Naive thymus-derived CD4-positive, alpha-beta T cell (primary cell): ENCODE results near the gene VWA5B2. TPM values are rescaled to one million over a fixed set of nuclear protein-coding genes. Genes with fewer than 3 reads are reported as not detected.

Experiments
- ATAC-seq: fragments of 150-1000 bp; cut with Tn5 transposase; 2 replicates; pipeline ENCODE4 v1.10.0; 2021; ENCODE audit warnings: mild to moderate bottlenecking, moderate library complexity
- CTCF ChIA-PET: fragments of 350-600 bp; sonication (Branson Sonifier 250); formaldehyde crosslinking; loops from one replicate; lab custom pipeline; 2021; ENCODE audit warnings: antibody characterized with exemption; lab: Charles Lee
- POLR2A ChIA-PET: fragments of 350-600 bp; sonication (Branson Sonifier 250); formaldehyde crosslinking; loops from one replicate; lab custom pipeline; 2021; ENCODE audit warnings: antibody characterized with exemption, inconsistent platforms; lab: Charles Lee
- DNase-seq, 9 donors: peaks; one replicate each; pipeline versions ENCODE4 v3.0.0 to v3.0.0-alpha.2; 2020 to 2022; ENCODE audit warnings: mixed read lengths in 1 of 9
- H3K27ac ChIP-seq: one replicate; pipeline ENCODE4 v1.7.0; 2013; ENCODE audit warnings: mild to moderate bottlenecking, low read depth, low read length, moderate library complexity
- H3K27me3 ChIP-seq, 2 donors: one replicate each; pipeline ENCODE4 v1.7.0; 2013; ENCODE audit warnings: low read length in 2 of 2, mild to moderate bottlenecking in 2 of 2, moderate library complexity in 2 of 2; ENCODE audit not compliant: control insufficient read depth in 2 of 2, insufficient read depth in 2 of 2
- H3K36me3 ChIP-seq, 3 experiments: 1 replicate in 2 of 3; 2 replicates in 1 of 3; pipeline ENCODE4 v1.7.0; 2013; ENCODE audit warnings: low read length in 3 of 3, mild to moderate bottlenecking in 3 of 3, moderate library complexity in 1 of 3; ENCODE audit not compliant: insufficient read depth in 3 of 3, control insufficient read depth in 2 of 3
- H3K4me1 ChIP-seq, 2 donors: one replicate each; pipeline ENCODE4 v1.7.0; 2013; ENCODE audit warnings: low read length in 2 of 2, mild to moderate bottlenecking in 2 of 2, moderate library complexity in 1 of 2; ENCODE audit not compliant: control insufficient read depth in 2 of 2, insufficient read depth in 2 of 2
- H3K4me3 ChIP-seq: 2 replicates; pipeline ENCODE4 v1.7.0; 2013; ENCODE audit warnings: mild to moderate bottlenecking, low read length
- H3K9me3 ChIP-seq, 3 experiments: 1 replicate in 2 of 3; 2 replicates in 1 of 3; pipeline ENCODE4 v1.7.0; 2013; ENCODE audit warnings: low read length in 3 of 3; ENCODE audit not compliant: control insufficient read depth in 2 of 3
- H3K27ac Mint-ChIP-seq, 9 donors: one replicate each; pipeline ENCODE4 v1.8.0; 2020 to 2022; ENCODE audit warnings: mixed read lengths in 9 of 9, mild to moderate bottlenecking in 8 of 9, moderate library complexity in 5 of 9, inconsistent platforms in 2 of 9
- H3K27me3 Mint-ChIP-seq, 5 donors: one replicate each; pipeline ENCODE4 v1.8.0; 2021 to 2022; ENCODE audit warnings: mixed read lengths in 5 of 5, mild to moderate bottlenecking in 1 of 5
- H3K36me3 Mint-ChIP-seq, 5 donors: one replicate each; pipeline ENCODE4 v1.8.0; 2020 to 2022; ENCODE audit warnings: mixed read lengths in 5 of 5, mild to moderate bottlenecking in 3 of 5, inconsistent platforms in 1 of 5
- H3K4me1 Mint-ChIP-seq, 7 donors: one replicate each; pipeline ENCODE4 v1.8.0; 2020 to 2022; ENCODE audit warnings: mixed read lengths in 7 of 7, mild to moderate bottlenecking in 3 of 7, inconsistent platforms in 1 of 7
- H3K4me3 Mint-ChIP-seq, 10 donors: one replicate each; pipeline ENCODE4 v1.8.0; 2020 to 2022; ENCODE audit warnings: mild to moderate bottlenecking in 10 of 10, mixed read lengths in 10 of 10, moderate library complexity in 6 of 10, inconsistent platforms in 2 of 10
- H3K9me3 Mint-ChIP-seq, 11 donors: one replicate each; pipeline ENCODE4 v1.8.0; 2020 to 2022; ENCODE audit warnings: mixed read lengths in 11 of 11, mild to moderate bottlenecking in 4 of 11, inconsistent platforms in 1 of 11, moderate library complexity in 1 of 11
- intact Hi-C, 2 donors: fragments of 100-400 bp; cut with micrococcal nuclease; formaldehyde crosslinking; loops; one replicate each; pipeline ENCODE4 v1.15.1; 2023
- microRNA-seq: library from miRNA; unstranded; fragments of <30 nt; microRNA quantifications from one replicate; pipeline ENCODE4 v1.2.0, GENCODE V29; 2022; ENCODE audit warnings: borderline microRNAs expressed
- polyA plus RNA-seq, 2 donors: library from polyadenylated mRNA; unstranded; fragments of 300-500 nt; fragmentation: Illumina TruSeq; gene quantifications; one replicate each; pipeline ENCODE4 v1.2.3, GENCODE V29; 2021
- total RNA-seq, 6 experiments: library from RNA in 5 of 6; stranded (reverse) in 5 of 6; gene quantifications; 1 replicate in 5 of 6; 2 replicates in 1 of 6; pipeline ENCODE4 v1.2.3 and lab custom pipeline; 2021 to 2026

The VWA5B2 gene
- total and polyA plus RNA-seq, 7 experiments from 2014 or later: not detected

GRCh38 chr3:184283681-184284080 lies 54.3 kb downstream of the VWA5B2 start:
- intact Hi-C loops: no loop called here
- H3K27me3 Mint-ChIP-seq: peaks cover 9 to 32% (median 14%) of the 10 kb centered on the region in 5 donors
- POLR2A ChIA-PET: no interaction called here

GRCh38 chr3:184284696-184285095 lies 55.3 kb downstream of the VWA5B2 start:
- Histone ChIP-seq H3K4me3 (no peak overlapping the region), H3K9me3 (no peaks in the 10 kb centered on the region), H3K27me3 (no peaks in the 10 kb centered on the region), H3K36me3 (no peaks in the 10 kb centered on the region), H3K27ac (no peak overlapping the region), H3K4me1 (no peaks in the 10 kb centered on the region)
- Mint-ChIP-seq H3K27me3 (peaks cover 9 to 31% (median 14%) of the 10 kb centered on the region in 5 donors), H3K36me3 (no peaks in the 10 kb centered on the region), H3K9me3 (no peaks in the 10 kb centered on the region), H3K4me1 (no peaks in the 10 kb centered on the region), H3K27ac (no peak overlapping the region), H3K4me3 (no peak overlapping the region)
- DNase-seq (peak in 1 of 9 donors; percentile 19), ATAC-seq (peak; percentile 27)
- ChIA-PET POLR2A (no interaction called here), CTCF (no interaction called here)
- intact Hi-C loops: no loop called here

More at GRCh38 chr3:184283681-184284080, 54.3 kb downstream of the VWA5B2 start:
- no peak for ATAC-seq
- no peaks in the 10 kb centered on the region for H3K27me3 ChIP-seq
- no peaks in the 10 kb centered on the region for H3K4me1 Mint-ChIP-seq
- H3K36me3 ChIP-seq: no peaks in the 10 kb centered on the region
- no peak overlapping the region for H3K27ac ChIP-seq
- no peaks in the 10 kb centered on the region for H3K9me3 ChIP-seq
- no peak overlapping the region for H3K4me3 ChIP-seq
- CTCF ChIA-PET: interaction anchor here (1.1 kb wide), 1 partner anchor 58 kb away, joined by 3 read pairs; no protein-coding TSS in a partner anchor
- DNase-seq: no peak
- H3K27ac Mint-ChIP-seq: no peak overlapping the region
- H3K9me3 Mint-ChIP-seq: no peaks in the 10 kb centered on the region
- H3K4me3 Mint-ChIP-seq: no peak overlapping the region
- no peaks in the 10 kb centered on the region for H3K36me3 Mint-ChIP-seq
- H3K4me1 ChIP-seq: no peaks in the 10 kb centered on the region

- intact Hi-C loops: loop anchor here (1.0 to 2.0 kb wide), 6 partner anchors 39 to 394 kb away; partner anchors contain the start of genes ALG3 (in 1 of the 2) and EEF1AKMT4 (in 1 of the 2)
- H3K27me3 ChIP-seq: no peaks in the 10 kb centered on the region
- Mint-ChIP-seq H3K27me3 (peaks cover 9 to 28% (median 11%) of the 10 kb centered on the region in 5 donors), H3K36me3 (no peaks in the 10 kb centered on the region), H3K4me1 (no peaks in the 10 kb centered on the region), H3K4me3 (no peak overlapping the region), H3K9me3 (no peaks in the 10 kb centered on the region), H3K27ac (peak overlapping the region in 1 of 9 donors; percentile 34)
- no peak overlapping the region for H3K27ac ChIP-seq
- no peak overlapping the region for H3K4me3 ChIP-seq
- ChIA-PET POLR2A (no interaction called here), CTCF (no interaction called here)
- peak in 8 of 9 donors; percentile 18 to 71 (median 38) for DNase-seq
- H3K4me1 ChIP-seq: no peaks in the 10 kb centered on the region
- no peaks in the 10 kb centered on the region for H3K9me3 ChIP-seq
- ATAC-seq: peak; percentile 67
- no peaks in the 10 kb centered on the region for H3K36me3 ChIP-seq
These were observed 60.1 kb downstream of the VWA5B2 start for GRCh38 chr3:184289426-184289938.

- H3K9me3 Mint-ChIP-seq: no peaks in the 10 kb centered on the region
- H3K36me3 Mint-ChIP-seq: no peaks in the 10 kb centered on the region
- H3K4me3 ChIP-seq: no peak overlapping the region
- H3K27me3 Mint-ChIP-seq: peaks cover 9 to 28% (median 11%) of the 10 kb centered on the region in 5 donors
- ChIA-PET POLR2A (no interaction called here), CTCF (no interaction called here)
- no peaks in the 10 kb centered on the region for H3K9me3 ChIP-seq
- no peak overlapping the region for H3K4me3 Mint-ChIP-seq
- H3K36me3 ChIP-seq: no peaks in the 10 kb centered on the region
- no peaks in the 10 kb centered on the region for H3K27me3 ChIP-seq
- H3K27ac Mint-ChIP-seq: no peak overlapping the region
- intact Hi-C loops: no loop called here
- ATAC-seq: no peak
- H3K4me1 Mint-ChIP-seq: no peaks in the 10 kb centered on the region
- DNase-seq: no peak
- H3K27ac ChIP-seq: no peak overlapping the region
- H3K4me1 ChIP-seq: no peaks in the 10 kb centered on the region
These were observed 60.9 kb downstream of the VWA5B2 start for GRCh38 chr3:184290331-184290730.

GRCh38 chr3:184291044-184291737 lies 61.8 kb downstream of the VWA5B2 start:
- Mint-ChIP-seq H3K4me1 (no peaks in the 10 kb centered on the region), H3K4me3 (no peak overlapping the region), H3K36me3 (no peaks in the 10 kb centered on the region), H3K27me3 (peaks cover 3 to 19% (median 7%) of the 10 kb centered on the region in 5 donors), H3K9me3 (no peaks in the 10 kb centered on the region), H3K27ac (no peak overlapping the region)
- POLR2A ChIA-PET: no interaction called here
- DNase-seq (no peak), ATAC-seq (no peak)
- CTCF ChIA-PET: no interaction called here
- no peaks in the 10 kb centered on the region for H3K4me1 ChIP-seq
- no peak overlapping the region for H3K4me3 ChIP-seq
- intact Hi-C loops: no loop called here
- no peaks in the 10 kb centered on the region for H3K27me3 ChIP-seq
- H3K9me3 ChIP-seq: no peaks in the 10 kb centered on the region
- H3K27ac ChIP-seq: no peak overlapping the region
- H3K36me3 ChIP-seq: no peaks in the 10 kb centered on the region

Small RNAs within 50 kb of the gene (microRNA-seq; reads per million reads assigned to microRNA genes)
- not detected for gene MIR1224

Other genes with a start within 250 kb of the VWA5B2 start
- 10 to 100 TPM; 15.6 to 50.4 (median 25.5) TPM for gene ABCC5, start 211.7 kb upstream of the VWA5B2 start, total RNA-seq
- 10 to 100 TPM in 1 of 2 donors, 1 to 10 TPM in 1; 8.6 to 11.4 TPM for gene ABCC5, start 211.7 kb upstream of the VWA5B2 start, polyA plus RNA-seq
- gene HTR3D, start 197.8 kb upstream of the VWA5B2 start, total RNA-seq: not detected
- not detected for gene HTR3D, start 197.8 kb upstream of the VWA5B2 start, polyA plus RNA-seq
- gene HTR3C, start 176.5 kb upstream of the VWA5B2 start, total RNA-seq: not detected
- gene HTR3C, start 176.5 kb upstream of the VWA5B2 start, polyA plus RNA-seq: not detected
- gene HTR3E, start 132.5 kb upstream of the VWA5B2 start, total RNA-seq: not detected
- not detected for gene HTR3E, start 132.5 kb upstream of the VWA5B2 start, polyA plus RNA-seq
- gene EIF2B5, start 94.2 kb upstream of the VWA5B2 start, total RNA-seq: 10 to 100 TPM; 47.2 to 87.2 (median 67.7) TPM
- gene EIF2B5, start 94.2 kb upstream of the VWA5B2 start, polyA plus RNA-seq: 10 to 100 TPM; 59.7 to 74.8 TPM
- 10 to 100 TPM; 32.0 to 45.3 (median 39.4) TPM for gene DVL3, start 74.2 kb upstream of the VWA5B2 start, total RNA-seq
- 1 to 10 TPM; 3.1 to 7.7 TPM for gene DVL3, start 74.2 kb upstream of the VWA5B2 start, polyA plus RNA-seq
- 100 to 1,000 TPM; 111 to 217 (median 185) TPM for gene AP2M1, start 54.7 kb upstream of the VWA5B2 start, total RNA-seq
- 100 to 1,000 TPM; 217 to 261 TPM for gene AP2M1, start 54.7 kb upstream of the VWA5B2 start, polyA plus RNA-seq
- gene ABCF3, start 43.4 kb upstream of the VWA5B2 start, total RNA-seq: 100 to 1,000 TPM in 4 of 5 experiments, 10 to 100 TPM in 1; 79.3 to 153 (median 117) TPM
- 10 to 100 TPM; 47.0 to 73.5 TPM for gene ABCF3, start 43.4 kb upstream of the VWA5B2 start, polyA plus RNA-seq
- 10 to 100 TPM; 19.4 to 51.0 (median 39.1) TPM for gene ALG3, start 19.4 kb downstream of the VWA5B2 start, total RNA-seq
- 10 to 100 TPM; 51.6 to 80.3 TPM for gene ALG3, start 19.4 kb downstream of the VWA5B2 start, polyA plus RNA-seq
- gene EEF1AKMT4, start 20.1 kb downstream of the VWA5B2 start, total RNA-seq: 1 to 10 TPM in 4 of 5 experiments, under 1 TPM in 1; 0.27 to 6.6 (median 2.2) TPM
- 1 to 10 TPM; 2.4 to 4.4 TPM for gene EEF1AKMT4, start 20.1 kb downstream of the VWA5B2 start, polyA plus RNA-seq
- gene CAMK2N2, start 32.0 kb downstream of the VWA5B2 start, total RNA-seq: not detected
- gene CAMK2N2, start 32.0 kb downstream of the VWA5B2 start, polyA plus RNA-seq: not detected
- gene ECE2, start 46.4 kb downstream of the VWA5B2 start, total RNA-seq: not detected
- not detected for gene ECE2, start 46.4 kb downstream of the VWA5B2 start, polyA plus RNA-seq
- gene PSMD2, start 69.7 kb downstream of the VWA5B2 start, total RNA-seq: 100 to 1,000 TPM; 139 to 204 (median 149) TPM
- 100 to 1,000 TPM; 181 to 200 TPM for gene PSMD2, start 69.7 kb downstream of the VWA5B2 start, polyA plus RNA-seq
- gene EIF4G1, start 85.0 kb downstream of the VWA5B2 start, total RNA-seq: 100 to 1,000 TPM; 200 to 341 (median 256) TPM
- gene EIF4G1, start 85.0 kb downstream of the VWA5B2 start, polyA plus RNA-seq: 10 to 100 TPM; 19.1 to 59.1 TPM
- 10 to 100 TPM in 3 of 5 experiments, 1 to 10 TPM in 2; 5.7 to 13.4 (median 10.3) TPM for gene FAM131A, start 108.0 kb downstream of the VWA5B2 start, total RNA-seq
- 1 to 10 TPM; 2.2 to 2.5 TPM for gene FAM131A, start 108.0 kb downstream of the VWA5B2 start, polyA plus RNA-seq
- gene CLCN2, start 132.0 kb downstream of the VWA5B2 start, total RNA-seq: 1 to 10 TPM; 3.5 to 6.0 (median 5.0) TPM
- 1 to 10 TPM in 1 of 2 donors, under 1 TPM in 1; 0.91 to 1.1 TPM for gene CLCN2, start 132.0 kb downstream of the VWA5B2 start, polyA plus RNA-seq
- gene POLR2H, start 132.1 kb downstream of the VWA5B2 start, total RNA-seq: 100 to 1,000 TPM in 1 of 5 experiments, 10 to 100 TPM in 4; 34.9 to 112 (median 56.6) TPM
- gene POLR2H, start 132.1 kb downstream of the VWA5B2 start, polyA plus RNA-seq: 10 to 100 TPM; 69.2 to 74.9 TPM
- gene THPO, start 148.6 kb downstream of the VWA5B2 start, total RNA-seq: not detected
- not detected for gene THPO, start 148.6 kb downstream of the VWA5B2 start, polyA plus RNA-seq
- gene CHRD, start 150.5 kb downstream of the VWA5B2 start, total RNA-seq: not detected
- not detected for gene CHRD, start 150.5 kb downstream of the VWA5B2 start, polyA plus RNA-seq